Measurements from ENCODE around the gene GRIA1.

The GRIA1 gene

GRCh38 chr5:153617190-153617589 lies 126.7 kb downstream of the GRIA1 start:
- DNase-seq: no peak

GRCh38 chr5:153618307-153618706 lies 127.8 kb downstream of the GRIA1 start:
- no peak for DNase-seq

DNA sequence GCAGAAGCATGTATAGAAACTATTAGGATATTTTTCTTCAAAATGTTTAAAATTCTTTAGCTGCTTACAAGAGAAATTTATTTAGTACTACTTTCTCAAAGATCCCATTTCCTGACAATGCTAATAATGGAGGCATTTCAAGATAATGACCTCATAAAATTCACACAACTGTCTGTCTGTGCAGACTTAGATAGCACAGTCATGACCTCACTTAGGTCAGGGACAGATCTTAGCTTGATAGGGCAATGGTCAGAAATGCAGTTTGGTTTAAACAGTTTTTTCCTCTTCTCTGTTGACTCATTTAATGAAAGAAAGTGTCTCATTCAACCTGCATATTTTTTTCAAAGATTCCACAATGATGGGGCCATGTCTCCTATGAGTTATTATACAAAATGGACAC lies 128.4 kb downstream of the GRIA1 start:
- DNase-seq: no peak

- DNase-seq: no peak
Measured at GRCh38 chr5:153619771-153620170, 129.3 kb downstream of the GRIA1 start.

GRCh38 chr5:153623124-153623523 lies 132.7 kb downstream of the GRIA1 start:
- no peak for DNase-seq

GRCh38 chr5:153623751-153624450 lies 133.4 kb downstream of the GRIA1 start:
- DNase-seq: no peak

- no peak for DNase-seq
Measured at GRCh38 chr5:153624451-153624765, 133.9 kb downstream of the GRIA1 start.

GRCh38 chr5:153625826-153626354 lies 135.4 kb downstream of the GRIA1 start:
- no peak for DNase-seq

DNA sequence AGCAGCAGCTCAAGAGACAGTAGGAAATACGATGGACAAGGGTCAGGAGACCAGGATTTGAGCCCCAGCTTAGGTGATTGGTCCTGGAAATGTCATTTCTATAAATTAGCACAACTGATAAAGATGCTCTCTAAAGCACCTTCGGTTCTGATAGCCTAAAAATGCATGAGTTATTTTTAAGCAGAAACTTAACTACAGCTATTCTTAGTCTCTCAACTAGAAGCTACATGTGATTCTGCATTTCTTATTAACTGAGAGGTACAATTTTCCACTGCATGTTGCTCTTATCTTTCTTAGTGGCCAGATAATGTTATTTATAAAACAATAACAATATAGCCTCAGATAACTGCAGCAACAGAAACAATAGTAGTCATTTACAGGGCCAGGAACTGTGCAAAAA lies 136.4 kb downstream of the GRIA1 start:
- DNase-seq: no peak

DNA sequence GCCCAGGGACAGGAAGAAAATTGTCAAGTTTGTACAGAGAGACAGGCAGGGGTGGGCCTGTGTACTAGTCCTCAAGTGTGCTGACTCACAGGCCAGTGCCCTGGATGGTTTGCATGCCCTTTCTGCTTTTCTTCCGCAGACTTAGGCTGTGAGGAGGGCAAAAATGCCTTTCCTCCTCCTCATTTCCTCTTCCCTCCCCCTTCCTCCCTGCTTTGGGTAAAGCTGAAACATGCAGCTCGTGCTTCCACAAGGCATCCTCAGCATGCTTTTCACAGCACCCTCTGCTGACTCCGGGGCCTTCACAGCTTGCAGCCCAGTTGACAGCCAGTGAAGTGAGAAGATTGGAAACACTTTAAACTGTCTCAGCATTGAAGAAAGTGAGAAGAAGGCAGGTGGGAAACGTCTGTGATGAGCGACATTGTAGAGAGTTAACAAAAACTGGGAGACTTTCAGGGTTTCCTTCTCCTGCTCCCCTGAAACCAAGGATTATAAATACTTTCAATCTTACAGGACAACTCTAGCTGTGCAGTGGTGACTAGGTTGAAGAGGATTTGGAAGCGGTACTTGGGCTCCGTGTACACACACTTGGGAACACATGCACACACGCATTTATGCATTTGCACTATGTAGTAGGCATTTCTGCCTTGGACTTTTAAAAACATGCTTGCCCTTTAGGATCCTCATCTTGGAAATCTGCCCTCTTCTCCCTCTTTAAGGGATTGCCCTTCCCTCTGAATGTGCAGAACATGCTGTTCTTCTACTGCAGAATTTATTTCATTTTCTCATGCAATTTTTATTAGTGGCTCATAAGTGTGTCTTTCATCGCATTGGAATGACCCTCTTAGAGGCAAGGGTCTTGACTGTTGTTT lies 138.8 kb downstream of the GRIA1 start:
- peak; percentile 73 for DNase-seq

GRCh38 chr5:153630546-153630945 lies 140.1 kb downstream of the GRIA1 start:
- no peak for DNase-seq

DNA sequence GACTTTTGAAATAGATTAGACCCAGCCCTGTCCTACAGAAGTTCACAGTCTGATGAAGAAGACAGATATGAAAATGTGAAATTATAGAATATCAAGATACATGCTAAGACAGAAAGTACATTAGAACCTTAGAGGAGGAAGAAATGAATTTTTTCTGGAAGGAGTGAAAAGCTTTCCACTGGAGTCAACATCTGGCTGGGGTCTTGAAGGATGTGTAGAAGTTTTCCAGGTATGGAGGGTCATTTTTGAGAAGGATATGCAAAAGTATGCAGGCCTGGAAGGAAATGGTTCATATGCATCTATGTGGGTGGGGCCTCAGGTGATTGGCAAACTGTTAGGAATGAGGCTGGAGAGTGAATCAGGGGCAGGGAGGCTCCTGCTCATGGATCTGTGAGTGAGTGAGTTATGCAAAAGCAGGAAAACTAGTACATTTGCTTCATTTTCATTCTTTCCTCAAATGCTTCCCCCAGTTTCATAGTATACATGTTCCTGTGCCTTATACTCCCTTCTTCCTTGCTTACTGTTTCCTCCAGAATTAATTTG lies 142.3 kb downstream of the GRIA1 start:
- no peak for DNase-seq

DNA sequence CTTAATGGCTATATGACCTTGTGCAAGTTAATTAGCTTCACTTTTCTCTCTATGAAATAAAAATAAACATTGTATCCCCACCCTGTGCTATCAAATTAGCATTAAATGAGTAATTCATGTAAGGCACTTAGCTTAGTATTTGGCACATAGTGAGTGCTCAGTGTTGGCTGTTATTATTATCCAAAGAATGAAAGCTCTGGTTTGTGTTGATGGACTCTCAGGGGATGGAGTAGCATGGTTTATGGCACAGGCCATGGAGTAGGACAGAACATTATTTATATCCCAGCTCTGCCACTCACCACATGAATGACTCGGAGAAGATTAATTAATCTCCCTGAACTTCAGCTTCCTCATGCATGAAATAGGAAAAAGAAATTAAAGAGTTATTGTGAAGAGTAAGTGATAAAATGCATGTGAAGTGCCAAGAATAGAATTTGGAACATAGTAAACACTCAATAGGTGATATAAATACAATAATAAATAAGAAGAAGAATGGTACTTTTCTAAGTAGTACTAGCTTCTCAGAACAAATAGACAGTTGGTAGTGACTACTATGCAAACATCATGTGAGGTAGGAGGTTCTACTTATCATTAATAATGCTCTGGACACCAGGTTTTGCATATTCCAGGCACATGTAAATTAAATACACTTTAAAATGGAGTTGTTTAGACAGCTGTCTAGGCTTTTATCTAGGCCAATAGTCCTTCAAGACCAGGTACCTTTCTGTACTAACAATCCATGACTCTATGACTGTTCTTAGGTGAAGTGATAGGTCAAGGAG lies 146.4 kb downstream of the GRIA1 start:
- no peak for DNase-seq

DNA sequence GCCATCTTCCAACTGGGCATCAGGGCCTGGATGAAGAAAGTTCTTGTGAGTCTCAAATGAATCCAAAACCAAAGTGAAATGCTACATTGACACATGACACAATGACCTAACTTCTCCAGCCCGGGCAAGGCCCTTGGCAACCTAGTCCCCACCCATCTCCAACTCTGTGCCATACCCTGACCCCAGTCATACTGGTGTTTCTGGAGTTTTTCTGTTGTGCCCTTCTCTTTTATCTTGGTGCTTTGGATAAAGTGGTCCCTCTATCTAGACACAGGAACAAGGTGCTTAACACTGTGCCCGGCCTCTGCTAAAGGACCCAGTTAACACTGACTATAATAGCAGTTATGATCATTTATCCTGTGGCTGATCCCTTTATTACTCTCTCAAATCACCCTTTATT lies 149.8 kb downstream of the GRIA1 start:
- DNase-seq: no peak

DNA sequence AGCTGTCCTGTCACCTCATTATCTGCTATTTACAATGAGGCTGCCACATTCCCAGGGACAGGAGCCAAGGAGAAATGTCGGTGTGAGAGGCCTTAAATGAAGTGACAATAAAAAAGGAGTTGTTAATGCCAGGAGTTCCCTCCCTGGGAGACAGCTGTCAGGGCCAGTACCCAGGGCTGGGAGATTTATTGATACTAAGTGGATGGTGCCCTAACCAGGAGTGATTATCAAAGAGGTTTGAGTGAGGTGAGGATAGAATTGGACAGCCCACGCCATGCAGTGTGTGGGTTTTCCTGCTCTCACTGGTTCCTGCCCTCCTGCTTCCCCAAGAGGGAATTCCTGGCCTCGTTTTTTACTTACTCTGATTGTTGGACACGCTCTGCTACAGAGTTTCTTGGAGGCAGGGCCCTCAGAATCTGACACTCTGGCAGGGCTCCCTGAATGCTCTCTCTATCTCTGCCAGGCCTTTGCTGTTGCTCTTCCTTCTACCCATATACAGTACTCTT lies 150.8 kb downstream of the GRIA1 start:
- no peak for DNase-seq

- DNase-seq: no peak
Measured at GRCh38 chr5:153654504-153655200, 164.2 kb downstream of the GRIA1 start.

DNA sequence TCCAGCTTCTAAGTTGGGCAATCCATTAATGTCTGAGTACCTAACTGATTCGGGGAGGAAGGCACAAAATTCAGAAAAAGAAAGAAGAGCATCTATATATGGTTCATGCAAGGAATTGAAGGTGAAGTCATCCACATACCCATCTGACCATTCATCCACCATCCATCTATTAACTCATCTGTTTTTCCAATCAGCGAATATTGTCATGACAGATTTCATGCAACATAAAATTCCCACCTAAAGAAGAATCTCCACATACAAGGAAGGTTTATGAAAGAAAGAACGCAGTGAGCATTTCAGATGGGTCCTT lies 164.7 kb downstream of the GRIA1 start:
- no peak for DNase-seq

DNA sequence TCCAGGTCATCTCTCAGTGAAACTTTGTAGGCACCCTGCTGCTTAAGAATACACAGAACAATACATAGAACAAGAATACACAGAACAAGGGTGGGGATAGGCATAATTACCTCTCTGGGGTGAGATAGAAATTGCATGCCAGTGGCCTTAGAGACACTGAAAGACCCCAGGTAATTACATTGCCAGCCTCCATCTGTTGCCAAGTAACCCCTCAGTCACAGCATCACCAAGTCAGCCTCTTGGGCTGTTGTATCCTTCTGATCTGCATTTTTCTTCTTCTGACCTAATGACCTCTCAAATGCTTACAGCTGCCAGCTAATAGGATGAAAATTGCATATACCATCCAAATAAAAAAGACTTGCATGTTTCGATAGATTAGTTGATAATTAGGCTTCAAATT lies 167.7 kb downstream of the GRIA1 start:
- DNase-seq: no peak

DNA sequence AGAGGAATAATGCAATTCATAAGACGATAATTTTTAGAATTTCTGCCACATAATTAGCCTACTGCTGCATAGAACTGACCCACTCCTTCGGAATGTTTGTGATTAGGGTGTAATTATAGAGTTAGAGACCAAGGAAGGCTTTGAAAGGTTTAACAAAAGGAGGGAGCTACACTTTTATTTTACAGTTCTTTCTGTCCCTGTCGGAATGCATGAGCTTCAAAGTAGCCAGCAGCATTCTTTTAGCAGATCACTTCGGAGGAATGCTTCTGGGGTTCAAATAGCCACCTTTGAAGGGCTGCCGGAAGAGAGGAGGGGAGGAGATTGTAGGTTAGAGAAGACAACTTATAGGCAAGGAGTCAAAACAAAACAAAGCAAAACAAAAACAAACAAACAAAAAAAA lies 168.1 kb downstream of the GRIA1 start:
- DNase-seq: no peak

GRCh38 chr5:153659039-153659736 lies 168.7 kb downstream of the GRIA1 start:
- DNase-seq: peak; percentile 10

DNA sequence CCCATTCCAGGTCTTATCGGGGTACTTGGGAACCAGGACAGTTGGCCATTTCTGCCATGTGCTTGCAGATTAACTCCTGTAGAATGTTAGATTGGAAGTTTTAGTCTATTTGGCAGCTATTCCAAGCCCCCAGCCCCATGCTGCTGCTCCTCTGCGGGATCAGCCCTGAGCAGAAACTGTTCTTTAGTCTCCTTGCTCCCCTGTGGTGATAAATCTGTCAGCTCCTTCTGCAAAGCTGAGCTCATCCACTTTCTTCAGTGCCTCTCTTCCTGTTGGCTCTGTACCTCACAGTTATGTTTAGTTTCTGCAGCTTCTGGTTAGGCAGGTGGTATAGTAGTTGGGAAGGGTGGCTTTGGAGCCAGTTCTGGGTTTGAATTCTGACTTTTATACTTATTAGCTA lies 170.4 kb downstream of the GRIA1 start:
- no peak for DNase-seq

DNA sequence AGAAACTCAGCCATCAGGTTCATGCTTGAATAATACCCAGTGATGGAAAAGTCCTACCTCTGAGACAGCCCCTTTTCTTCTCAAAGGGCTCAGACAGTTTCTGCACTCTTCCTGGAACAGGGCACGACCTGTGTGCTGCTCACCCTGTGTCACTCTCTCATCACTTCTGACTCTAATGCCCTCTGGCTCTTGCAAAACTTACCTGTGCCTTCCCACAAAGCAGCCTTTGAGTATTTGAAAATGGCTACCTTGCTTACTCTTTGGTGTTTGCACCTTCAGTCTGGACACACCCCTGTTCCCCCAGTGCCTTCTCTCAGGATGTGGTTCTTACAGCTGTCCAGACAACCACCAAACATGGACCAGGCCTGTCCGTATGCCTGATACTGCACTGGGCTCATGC lies 171.4 kb downstream of the GRIA1 start:
- DNase-seq: no peak
